Stimulated activated memory B cell treated with anti-CD40 and anti-IgM and Interleukin-4, amounts not matched to agents 10 μg/mL and 1 μg/mL and 100 μg/mL, for 72 hours (primary cell): Measurements from ENCODE around the gene PLD4.
A peak's percentile ranks its signal among the peaks of the same experiment; 100 is the strongest.

ENCODE experiments used
- ATAC-seq: fragments of 150-1000 bp; cut with Tn5 transposase; 2 replicates; pipeline ENCODE4 v1.10.0; 2021
- H3K27ac Mint-ChIP-seq: one replicate; pipeline ENCODE4 v1.8.0; 2022; ENCODE audit warnings: mild to moderate bottlenecking, mixed read lengths
- H3K27me3 Mint-ChIP-seq: one replicate; pipeline ENCODE4 v1.8.0; 2022; ENCODE audit warnings: mixed read lengths
- H3K36me3 Mint-ChIP-seq: one replicate; pipeline ENCODE4 v1.8.0; 2022; ENCODE audit warnings: mixed read lengths
- H3K4me1 Mint-ChIP-seq: one replicate; pipeline ENCODE4 v1.8.0; 2022; ENCODE audit warnings: mixed read lengths
- H3K4me3 Mint-ChIP-seq: one replicate; pipeline ENCODE4 v1.8.0; 2022; ENCODE audit warnings: mild to moderate bottlenecking, moderate library complexity, mixed read lengths
- H3K9me3 Mint-ChIP-seq: one replicate; pipeline ENCODE4 v1.8.0; 2022; ENCODE audit warnings: mixed read lengths

Gene PLD4, protein sequence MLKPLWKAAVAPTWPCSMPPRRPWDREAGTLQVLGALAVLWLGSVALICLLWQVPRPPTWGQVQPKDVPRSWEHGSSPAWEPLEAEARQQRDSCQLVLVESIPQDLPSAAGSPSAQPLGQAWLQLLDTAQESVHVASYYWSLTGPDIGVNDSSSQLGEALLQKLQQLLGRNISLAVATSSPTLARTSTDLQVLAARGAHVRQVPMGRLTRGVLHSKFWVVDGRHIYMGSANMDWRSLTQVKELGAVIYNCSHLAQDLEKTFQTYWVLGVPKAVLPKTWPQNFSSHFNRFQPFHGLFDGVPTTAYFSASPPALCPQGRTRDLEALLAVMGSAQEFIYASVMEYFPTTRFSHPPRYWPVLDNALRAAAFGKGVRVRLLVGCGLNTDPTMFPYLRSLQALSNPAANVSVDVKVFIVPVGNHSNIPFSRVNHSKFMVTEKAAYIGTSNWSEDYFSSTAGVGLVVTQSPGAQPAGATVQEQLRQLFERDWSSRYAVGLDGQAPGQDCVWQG

GRCh38 chr14:104924421-104925213 lies at the start of gene PLD4:
PLD4 (plus strand) TSS chr14:104924879; CDS start chr14:104927141, 2,262 bp downstream.
- peaks cover 83% of the 10 kb centered on the region for H3K4me1 Mint-ChIP-seq
- peak within 1 kb of the TSS; percentile 86 for H3K27ac Mint-ChIP-seq
- peak; percentile 63 for ATAC-seq
- H3K9me3 Mint-ChIP-seq, result no peaks in the 10 kb centered on the region
- no peaks in the 10 kb centered on the region for H3K27me3 Mint-ChIP-seq
- peak within 1 kb of the TSS; percentile 85 for H3K4me3 Mint-ChIP-seq
- peaks cover 10% of the 10 kb centered on the region for H3K36me3 Mint-ChIP-seq

GRCh38 chr14:104875412-104875751 lies 49.3 kb upstream of the PLD4 start:
- Mint-ChIP-seq H3K4me1 (peaks cover 18% of the 10 kb centered on the region), H3K27ac (no peak overlapping the region), H3K36me3 (no peaks in the 10 kb centered on the region), H3K27me3 (peaks cover 73% of the 10 kb centered on the region), H3K9me3 (no peaks in the 10 kb centered on the region), H3K4me3 (no peak overlapping the region)
- no peak for ATAC-seq

- no peak for ATAC-seq
- H3K36me3 Mint-ChIP-seq, result no peaks in the 10 kb centered on the region
- no peak overlapping the region for H3K27ac Mint-ChIP-seq
- peaks cover 72% of the 10 kb centered on the region for H3K27me3 Mint-ChIP-seq
- no peaks in the 10 kb centered on the region for H3K9me3 Mint-ChIP-seq
- peaks cover 18% of the 10 kb centered on the region for H3K4me1 Mint-ChIP-seq
- H3K4me3 Mint-ChIP-seq, result no peak overlapping the region
Measured at GRCh38 chr14:104875811-104876210, 48.9 kb upstream of the PLD4 start.

GRCh38 chr14:104876251-104876699 lies 48.4 kb upstream of the PLD4 start:
- peak; percentile 29 for ATAC-seq
- Mint-ChIP-seq H3K4me3 (no peak overlapping the region), H3K9me3 (no peaks in the 10 kb centered on the region), H3K27ac (no peak overlapping the region), H3K36me3 (no peaks in the 10 kb centered on the region), H3K4me1 (peaks cover 19% of the 10 kb centered on the region), H3K27me3 (peaks cover 72% of the 10 kb centered on the region)

DNA sequence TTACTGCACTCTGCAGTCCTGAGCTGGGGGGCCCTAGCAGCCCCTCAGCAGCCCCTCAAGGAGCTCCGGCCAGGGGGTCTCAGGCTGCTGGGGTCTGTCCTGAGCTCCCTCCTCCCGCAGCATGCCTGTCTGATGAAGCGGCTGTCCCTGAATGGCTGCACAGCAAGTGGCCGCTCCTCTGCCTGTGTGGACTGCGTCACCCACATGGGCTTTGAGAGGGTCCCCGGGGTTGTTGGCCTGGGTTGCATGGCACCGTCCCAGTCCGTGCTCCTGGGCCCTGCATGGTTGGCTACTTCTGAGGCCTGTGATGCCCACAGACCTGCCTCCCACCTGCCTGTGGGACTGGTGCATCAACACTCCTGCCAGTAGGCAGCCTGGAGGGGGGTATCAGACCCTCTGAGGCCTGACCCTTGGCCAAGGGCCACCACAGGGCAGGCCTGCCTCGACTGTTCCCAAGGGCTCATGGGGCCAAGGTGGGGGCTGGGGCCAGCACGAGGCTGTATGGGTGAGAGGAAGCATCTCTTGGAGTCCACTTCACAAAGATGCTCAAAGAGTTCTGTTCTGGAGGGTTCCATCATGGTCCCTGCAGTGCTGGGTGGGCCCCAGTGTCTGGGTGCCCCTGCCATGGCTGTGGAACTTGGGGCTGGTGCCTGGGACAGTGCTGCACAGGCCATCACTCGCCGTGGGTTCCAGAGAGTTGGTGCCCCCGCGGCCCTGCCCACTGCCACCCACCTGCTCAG lies 47.4 kb upstream of the PLD4 start:
- H3K4me3 Mint-ChIP-seq, result no peak overlapping the region
- H3K27ac Mint-ChIP-seq, result no peak overlapping the region
- no peaks in the 10 kb centered on the region for H3K9me3 Mint-ChIP-seq

DNA sequence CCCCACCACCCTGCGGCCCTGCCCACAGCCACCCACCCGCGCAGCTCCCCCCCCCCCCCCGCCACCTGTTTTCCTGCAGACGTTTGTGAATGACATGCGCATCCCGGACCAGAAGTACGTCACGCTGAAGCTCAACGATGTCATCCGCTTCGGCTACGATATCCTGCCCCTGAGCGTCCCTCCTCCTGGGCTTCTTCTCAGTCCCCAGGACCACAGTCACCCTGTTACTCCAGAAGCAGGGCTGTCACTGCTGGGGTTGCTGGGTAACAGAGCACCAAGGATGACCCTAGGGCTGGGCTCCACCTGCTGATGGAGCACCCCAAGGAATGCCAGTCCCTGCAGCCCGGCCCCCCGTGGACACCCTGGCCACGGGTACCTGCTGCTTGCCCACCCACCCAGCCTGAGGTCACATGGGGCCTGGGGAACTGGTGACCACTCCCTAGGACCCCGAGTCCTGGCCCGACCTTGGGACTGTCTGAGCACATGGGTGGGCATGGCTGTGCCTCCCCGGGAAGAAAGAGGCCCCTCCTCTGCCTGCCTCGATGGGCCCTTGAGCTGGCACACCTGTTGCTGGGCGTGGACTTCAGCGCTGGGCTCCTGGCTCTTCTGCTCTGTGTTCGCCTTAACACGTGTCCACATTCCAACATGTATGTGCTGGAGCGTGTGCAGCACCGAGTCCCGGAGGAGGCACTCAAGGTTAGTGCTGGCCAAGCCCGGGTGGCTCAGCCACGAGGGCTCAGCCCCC lies 46.7 kb upstream of the PLD4 start:
- Mint-ChIP-seq H3K27ac (no peak overlapping the region), H3K36me3 (no peaks in the 10 kb centered on the region), H3K27me3 (peaks cover 72% of the 10 kb centered on the region), H3K4me3 (no peak overlapping the region), H3K9me3 (no peaks in the 10 kb centered on the region), H3K4me1 (peaks cover 16% of the 10 kb centered on the region)
- ATAC-seq, result no peak

More for the DNA sequence above, 47.4 kb upstream of the PLD4 start:
- Mint-ChIP-seq H3K27me3 (peaks cover 72% of the 10 kb centered on the region), H3K36me3 (no peaks in the 10 kb centered on the region), H3K4me1 (peaks cover 24% of the 10 kb centered on the region)
- no peak for ATAC-seq

DNA sequence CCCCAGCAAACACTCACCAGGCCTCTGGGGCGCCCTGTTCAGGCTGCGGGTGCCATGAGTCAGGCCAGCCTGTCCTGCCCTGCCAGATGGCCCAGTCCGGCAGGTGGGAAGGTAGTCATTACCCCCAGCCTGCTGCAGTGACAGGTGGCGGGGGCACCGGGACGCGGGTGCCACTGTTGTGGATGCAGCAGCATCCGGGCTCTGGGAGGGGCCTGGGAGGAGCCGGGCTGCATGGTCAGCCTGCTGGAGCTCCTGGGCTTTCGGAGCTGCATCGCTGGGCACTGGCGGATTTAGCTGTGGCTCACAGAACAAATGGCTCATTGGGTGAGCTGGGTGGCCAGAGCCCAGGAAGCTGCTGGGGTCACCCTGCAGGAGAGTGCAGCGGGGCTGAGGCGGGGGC lies 46.1 kb upstream of the PLD4 start:
- H3K27ac Mint-ChIP-seq, result no peak overlapping the region
- H3K4me3 Mint-ChIP-seq, result no peak overlapping the region
- H3K27me3 Mint-ChIP-seq, result peaks cover 67% of the 10 kb centered on the region
- H3K4me1 Mint-ChIP-seq, result peaks cover 12% of the 10 kb centered on the region
- ATAC-seq, result no peak
- no peaks in the 10 kb centered on the region for H3K9me3 Mint-ChIP-seq
- no peaks in the 10 kb centered on the region for H3K36me3 Mint-ChIP-seq

DNA sequence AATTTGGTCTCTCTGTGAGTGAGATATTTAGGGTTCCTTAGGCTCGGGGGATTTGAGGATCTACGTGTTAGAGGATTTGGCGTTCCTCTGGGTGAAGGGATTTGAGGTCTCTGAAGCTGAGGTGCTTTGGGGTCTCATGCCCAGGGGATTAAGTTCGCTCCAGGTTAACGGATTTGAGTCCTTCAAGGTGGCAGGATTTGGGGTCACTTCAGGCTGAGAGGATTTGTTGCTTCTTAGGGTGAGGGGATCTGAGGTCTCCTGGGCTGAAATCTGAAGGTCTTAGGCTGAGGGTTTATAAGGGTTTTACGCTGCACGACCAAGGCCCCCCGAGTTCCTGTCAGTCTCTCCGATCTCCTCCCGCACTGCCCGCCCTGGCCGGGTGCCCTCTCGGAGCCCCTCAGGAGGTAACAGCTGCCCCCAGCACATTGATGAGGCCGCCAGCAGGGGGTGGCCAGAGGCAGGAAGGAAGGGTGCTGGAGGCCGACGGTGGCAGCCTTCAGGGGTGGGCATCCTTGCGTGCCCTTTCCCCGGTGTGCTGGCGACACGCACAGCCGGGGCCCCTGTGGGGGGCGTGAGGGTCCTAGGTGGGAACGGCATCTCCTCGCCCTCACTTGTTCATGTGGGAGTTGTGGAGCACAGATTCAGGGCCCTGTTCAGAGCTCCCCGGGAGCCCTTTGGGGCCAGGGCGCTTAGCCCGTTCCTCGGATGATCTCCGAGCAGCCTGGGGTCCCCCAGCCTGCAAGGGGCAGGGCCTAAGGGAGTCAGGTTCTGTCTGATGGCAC lies 45.3 kb upstream of the PLD4 start:
- no peak overlapping the region for H3K27ac Mint-ChIP-seq
- H3K4me3 Mint-ChIP-seq, result no peak overlapping the region
- H3K4me1 Mint-ChIP-seq, result peaks cover 12% of the 10 kb centered on the region
- peaks cover 59% of the 10 kb centered on the region for H3K27me3 Mint-ChIP-seq
- no peaks in the 10 kb centered on the region for H3K36me3 Mint-ChIP-seq
- H3K9me3 Mint-ChIP-seq, result no peaks in the 10 kb centered on the region
- ATAC-seq, result no peak

DNA sequence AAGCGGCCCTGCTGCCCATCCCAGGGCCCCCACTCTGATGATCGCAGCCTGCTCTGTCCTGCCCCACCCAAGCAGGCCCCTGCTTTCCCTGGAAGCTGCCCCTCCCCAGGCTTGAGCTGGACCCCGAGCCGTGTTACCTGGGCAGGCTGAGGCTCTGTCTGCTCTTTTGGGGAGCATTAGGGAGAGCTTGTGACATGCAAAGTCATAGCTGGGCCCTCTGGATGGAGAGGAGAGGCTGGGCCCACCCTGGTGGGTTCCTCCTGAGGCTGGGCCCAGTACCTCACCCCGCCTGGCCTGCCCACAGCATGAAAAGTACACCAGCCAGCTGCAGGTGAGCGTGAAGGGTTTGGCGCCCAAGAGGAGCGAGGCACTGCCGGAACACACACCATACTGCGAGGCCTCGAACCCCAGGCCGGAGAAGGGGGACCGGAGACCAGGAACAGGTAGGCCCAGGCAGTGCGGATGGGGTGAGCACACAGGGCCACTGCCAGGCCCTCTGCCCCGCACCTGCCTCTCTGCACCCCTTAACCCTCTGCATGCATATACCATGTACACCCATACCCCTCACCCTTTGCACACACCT lies 44.6 kb upstream of the PLD4 start:
- Mint-ChIP-seq H3K9me3 (no peaks in the 10 kb centered on the region), H3K4me3 (no peak overlapping the region), H3K36me3 (no peaks in the 10 kb centered on the region), H3K27ac (no peak overlapping the region), H3K4me1 (peaks cover 12% of the 10 kb centered on the region), H3K27me3 (peaks cover 57% of the 10 kb centered on the region)
- ATAC-seq, result no peak

GRCh38 chr14:104880584-104881210 lies 44.0 kb upstream of the PLD4 start:
- peaks cover 57% of the 10 kb centered on the region for H3K27me3 Mint-ChIP-seq

DNA sequence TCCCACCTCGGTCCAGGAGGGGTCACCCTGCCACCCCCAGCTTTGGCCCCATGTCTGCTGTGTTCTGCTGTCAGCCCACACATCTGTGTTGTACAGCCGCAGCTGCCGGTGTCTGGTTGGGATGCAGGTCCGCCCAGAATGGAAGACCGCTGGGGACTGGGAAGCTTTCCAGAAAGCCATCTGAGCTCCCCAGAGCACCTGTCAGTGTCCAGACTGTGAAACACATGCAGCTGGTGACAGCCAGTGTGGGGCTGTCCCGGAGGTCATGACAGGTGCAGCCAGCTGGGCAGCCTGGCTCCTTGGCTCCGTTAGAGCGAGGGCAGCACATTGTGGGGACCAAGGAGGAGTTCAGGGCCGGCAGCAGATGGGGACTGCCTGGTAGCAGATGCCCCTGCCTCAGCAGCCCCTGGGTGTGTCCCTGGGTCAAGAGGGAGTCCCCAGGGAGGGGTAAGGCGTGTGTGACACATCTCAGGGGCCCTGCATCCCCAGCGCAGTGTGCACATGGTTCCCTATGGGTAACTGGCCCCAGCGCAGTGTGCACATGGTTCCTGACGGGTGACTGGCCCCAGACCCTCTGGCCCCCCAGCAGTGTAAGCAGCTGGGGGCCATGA lies 43.2 kb upstream of the PLD4 start:
- Mint-ChIP-seq H3K27ac (no peak overlapping the region), H3K4me3 (no peak overlapping the region), H3K27me3 (peaks cover 57% of the 10 kb centered on the region), H3K4me1 (peaks cover 11% of the 10 kb centered on the region), H3K9me3 (no peaks in the 10 kb centered on the region), H3K36me3 (no peaks in the 10 kb centered on the region)
- ATAC-seq, result no peak

More at GRCh38 chr14:104880584-104881210, 44.0 kb upstream of the PLD4 start:
- Mint-ChIP-seq H3K4me3 (no peak overlapping the region), H3K4me1 (peaks cover 12% of the 10 kb centered on the region), H3K27ac (no peak overlapping the region), H3K36me3 (no peaks in the 10 kb centered on the region), H3K9me3 (no peaks in the 10 kb centered on the region)
- ATAC-seq, result no peak

- no peak overlapping the region for H3K4me3 Mint-ChIP-seq
- peaks cover 6% of the 10 kb centered on the region for H3K4me1 Mint-ChIP-seq
- H3K36me3 Mint-ChIP-seq, result no peaks in the 10 kb centered on the region
- peaks cover 59% of the 10 kb centered on the region for H3K27me3 Mint-ChIP-seq
- H3K27ac Mint-ChIP-seq, result no peak overlapping the region
- peak; percentile 44 for ATAC-seq
- H3K9me3 Mint-ChIP-seq, result no peaks in the 10 kb centered on the region
Measured at GRCh38 chr14:104882325-104882973, 42.2 kb upstream of the PLD4 start.
